ENCODE measurements around the gene NUP133.

NUP133 gene

DNA sequence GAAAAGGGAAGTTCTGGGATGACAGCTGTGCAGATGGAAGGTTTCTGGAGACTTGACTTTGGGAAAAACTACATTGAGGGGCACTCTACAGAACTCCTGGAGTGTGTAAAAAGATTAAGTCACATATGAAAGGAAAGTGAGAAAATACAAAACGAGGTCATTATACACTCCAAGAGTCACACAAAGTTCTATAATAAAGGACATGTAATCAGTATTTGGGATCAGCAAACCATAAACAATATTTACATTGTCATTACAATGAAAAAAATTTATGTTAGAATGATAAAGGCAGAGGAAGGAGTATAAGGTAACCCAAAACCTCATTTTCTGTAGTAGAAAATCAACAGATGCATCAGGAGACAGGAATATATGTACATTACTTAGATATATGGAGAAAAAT, 22.8 kb downstream of the NUP133 start:
- Histone ChIP-seq H3K4me1 (ENCODE audit: control insufficient read depth, low read length) (peaks cover 21% of the 10 kb centered on the region), H3K4me2 (ENCODE audit: low read length) (no peak overlapping the region), H3F3A (ENCODE audit: control insufficient read depth, insufficient read depth) (peaks cover 13% of the 10 kb centered on the region; the same call in 1 of the 2 replicates), H3K4me3 (ENCODE audit: low read length) (no peak overlapping the region), H3K79me2 (ENCODE audit: control insufficient read depth, low read length) (peaks cover 8% of the 10 kb centered on the region), H3K9me3 (ENCODE audit: control insufficient read depth, insufficient read depth, low read length) (no peaks in the 10 kb centered on the region), H4K20me1 (ENCODE audit: control insufficient read depth, insufficient read depth, low read depth, low read length) (no peaks in the 10 kb centered on the region), H3K27me3 (ENCODE audit: control insufficient read depth, low read length) (no peaks in the 10 kb centered on the region), H3K36me3 (ENCODE audit: control insufficient read depth, low read length) (peaks cover 87% of the 10 kb centered on the region), H3K9me2 (replicated peaks; ENCODE audit: control insufficient read depth, low read length) (no peaks in the 10 kb centered on the region), H3K27ac (ENCODE audit: low read depth, low read length) (no peak overlapping the region)
- TF ChIP-seq, protein P1, sequence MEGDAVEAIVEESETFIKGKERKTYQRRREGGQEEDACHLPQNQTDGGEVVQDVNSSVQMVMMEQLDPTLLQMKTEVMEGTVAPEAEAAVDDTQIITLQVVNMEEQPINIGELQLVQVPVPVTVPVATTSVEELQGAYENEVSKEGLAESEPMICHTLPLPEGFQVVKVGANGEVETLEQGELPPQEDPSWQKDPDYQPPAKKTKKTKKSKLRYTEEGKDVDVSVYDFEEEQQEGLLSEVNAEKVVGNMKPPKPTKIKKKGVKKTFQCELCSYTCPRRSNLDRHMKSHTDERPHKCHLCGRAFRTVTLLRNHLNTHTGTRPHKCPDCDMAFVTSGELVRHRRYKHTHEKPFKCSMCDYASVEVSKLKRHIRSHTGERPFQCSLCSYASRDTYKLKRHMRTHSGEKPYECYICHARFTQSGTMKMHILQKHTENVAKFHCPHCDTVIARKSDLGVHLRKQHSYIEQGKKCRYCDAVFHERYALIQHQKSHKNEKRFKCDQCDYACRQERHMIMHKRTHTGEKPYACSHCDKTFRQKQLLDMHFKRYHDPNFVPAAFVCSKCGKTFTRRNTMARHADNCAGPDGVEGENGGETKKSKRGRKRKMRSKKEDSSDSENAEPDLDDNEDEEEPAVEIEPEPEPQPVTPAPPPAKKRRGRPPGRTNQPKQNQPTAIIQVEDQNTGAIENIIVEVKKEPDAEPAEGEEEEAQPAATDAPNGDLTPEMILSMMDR (IDR thresholded peaks at IDR 0.05; ENCODE audit: low read depth, low read length, poor library complexity, severe bottlenecking) = no peak
- no peak for TF ChIP-seq EZH2phosphoT487 (IDR thresholded peaks at IDR 0.05; ENCODE audit: borderline replicate concordance, low read length)

DNA sequence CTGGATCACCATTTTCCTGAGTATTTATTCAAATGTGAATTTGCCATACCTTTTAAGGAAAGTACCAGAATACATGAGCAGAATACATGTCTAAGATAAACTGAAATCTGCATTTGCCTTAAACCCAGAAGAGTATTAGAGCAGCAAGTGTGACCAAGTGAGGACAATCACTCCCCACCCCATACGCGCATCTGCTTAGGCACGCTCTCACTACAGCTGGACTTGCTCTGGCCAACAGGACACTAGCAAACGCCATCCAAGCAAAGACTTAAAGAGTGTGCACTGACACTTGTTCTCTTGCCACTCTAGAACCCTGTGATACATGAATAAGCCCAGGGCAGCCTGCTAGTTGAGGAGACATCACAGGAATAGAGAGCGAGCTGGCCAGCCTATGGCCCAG, 25.6 kb downstream of the NUP133 start:
- H3F3A ChIP-seq (ENCODE audit: control insufficient read depth, insufficient read depth) = peaks cover 25% of the 10 kb centered on the region
- TF ChIP-seq, protein P1 (IDR thresholded peaks at IDR 0.05; ENCODE audit: low read depth, low read length, poor library complexity, severe bottlenecking) = no peak
- TF ChIP-seq EZH2phosphoT487 (IDR thresholded peaks at IDR 0.05; ENCODE audit: borderline replicate concordance, low read length) = no peak
- peaks cover 43% of the 10 kb centered on the region for H3K4me1 ChIP-seq (ENCODE audit: control insufficient read depth, low read length)
- peaks cover 20% of the 10 kb centered on the region for H3K79me2 ChIP-seq (ENCODE audit: control insufficient read depth, low read length)
- H3K4me2 ChIP-seq (ENCODE audit: low read length) = no peak overlapping the region
- H3K36me3 ChIP-seq (ENCODE audit: control insufficient read depth, low read length) = peaks cover 82% of the 10 kb centered on the region
- H3K4me3 ChIP-seq (ENCODE audit: low read length) = no peak overlapping the region
- no peaks in the 10 kb centered on the region for H3K27me3 ChIP-seq (ENCODE audit: control insufficient read depth, low read length)
- no peaks in the 10 kb centered on the region for H3K9me3 ChIP-seq (ENCODE audit: control insufficient read depth, insufficient read depth, low read length)
- H3K27ac ChIP-seq (ENCODE audit: low read depth, low read length) = no peak overlapping the region
- no peaks in the 10 kb centered on the region for H3K9me2 ChIP-seq (replicated peaks; ENCODE audit: control insufficient read depth, low read length)
- H4K20me1 ChIP-seq (ENCODE audit: control insufficient read depth, insufficient read depth, low read depth, low read length) = no peaks in the 10 kb centered on the region

GRCh38 chr1:229480495-229480894, 27.6 kb downstream of the NUP133 start:
- Histone ChIP-seq H3K4me1 (ENCODE audit: control insufficient read depth, low read length) (peaks cover 43% of the 10 kb centered on the region), H3K36me3 (ENCODE audit: control insufficient read depth, low read length) (peaks cover 79% of the 10 kb centered on the region), H3F3A (ENCODE audit: control insufficient read depth, insufficient read depth) (peaks cover 22% of the 10 kb centered on the region), H3K27me3 (ENCODE audit: control insufficient read depth, low read length) (no peaks in the 10 kb centered on the region), H3K4me3 (ENCODE audit: low read length) (peak overlapping the region; percentile 55), H3K27ac (ENCODE audit: low read depth, low read length) (peak overlapping the region; percentile 73), H4K20me1 (ENCODE audit: control insufficient read depth, insufficient read depth, low read depth, low read length) (no peaks in the 10 kb centered on the region), H3K9me3 (ENCODE audit: control insufficient read depth, insufficient read depth, low read length) (no peaks in the 10 kb centered on the region), H3K4me2 (ENCODE audit: low read length) (peak overlapping the region; percentile 67), H3K79me2 (ENCODE audit: control insufficient read depth, low read length) (peaks cover 20% of the 10 kb centered on the region), H3K9me2 (replicated peaks; ENCODE audit: control insufficient read depth, low read length) (no peaks in the 10 kb centered on the region)
- TF ChIP-seq, protein P1 (IDR thresholded peaks at IDR 0.05; ENCODE audit: low read depth, low read length, poor library complexity, severe bottlenecking) = no peak
- no peak for TF ChIP-seq EZH2phosphoT487 (IDR thresholded peaks at IDR 0.05; ENCODE audit: borderline replicate concordance, low read length)

Data from DOHH2 (cell line).